Right lobe of liver (tissue), 4 donors: ENCODE data around the gene EIF4E.

ENCODE experiments used
- CTCF ChIP-seq, 4 donors: fragments of 200-600 bp in 3 of 4; fragments of 450-650 bp in 1 of 4; IDR thresholded peaks; one replicate each; pipeline versions ENCODE4 v1.5.1 to v1.8.0; 2016 to 2022; ENCODE audit warnings: antibody characterized with exemption in 4 of 4, mild to moderate bottlenecking in 2 of 4
- POLR2A ChIP-seq: fragments of 450-650 bp; IDR thresholded peaks from one replicate; pipeline ENCODE4 v1.6.1; 2017; ENCODE audit warnings: antibody characterized with exemption, mild to moderate bottlenecking
- donor health status: DM: no; HTN: no; CAD: no.
- donor health status: DM: no; HTN: no; CAD: no.
- donor health status: DM: no; HTN: yes; CAD: no.

DNA sequence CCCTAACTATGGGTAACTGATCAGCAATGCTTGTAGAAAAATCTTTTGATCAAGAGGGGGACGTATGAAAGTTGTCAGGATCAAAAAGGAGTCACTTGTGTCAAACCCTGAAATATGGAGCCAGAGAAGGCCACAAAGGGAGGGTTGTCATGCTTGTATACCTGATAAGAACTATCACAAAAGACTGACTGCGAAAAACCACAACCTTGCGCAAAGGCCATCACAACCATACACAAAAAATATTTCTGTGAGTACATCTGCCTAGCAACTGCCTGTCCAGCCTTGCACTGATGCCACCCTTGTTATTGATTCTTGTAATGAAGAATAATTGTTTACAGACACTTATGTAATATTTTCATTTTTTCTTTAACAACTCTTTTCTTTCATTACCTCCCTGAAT, 22.8 kb upstream of the EIF4E start:
- TF ChIP-seq POLR2A = no peak
- TF ChIP-seq CTCF (IDR thresholded peaks at IDR 0.05) = no peak
